HepG2 (cell line): Measurements from ENCODE around the gene PDRG1. TPM values are rescaled to one million over a fixed set of nuclear protein-coding genes. Genes with fewer than 3 reads are reported as not detected.

Source experiments
- FLYWCH1 ChIP-seq: sonication (generic); formaldehyde crosslinking; IDR thresholded peaks from 2 replicates; pipeline ENCODE4 v1.8.1; 2023; ENCODE audit warnings: mild to moderate bottlenecking, missing genetic modification reagents
- FOXA3 ChIP-seq: IDR thresholded peaks from 2 replicates; pipeline ENCODE4 v1.6.1; 2016; ENCODE audit warnings: missing genetic modification reagents, missing compliant biosample characterization
- FUBP1 ChIP-seq: sonication (generic); formaldehyde crosslinking; IDR thresholded peaks from 2 replicates; pipeline ENCODE4 v1.5.1; 2020; ENCODE audit warnings: missing genetic modification reagents, mild to moderate bottlenecking, borderline replicate concordance
- IRF9 ChIP-seq: sonication (generic); formaldehyde crosslinking; IDR thresholded peaks from 2 replicates; pipeline ENCODE4 v1.8.0; 2022; ENCODE audit warnings: missing genetic modification reagents, mild to moderate bottlenecking, borderline replicate concordance
- KAT8 ChIP-seq: IDR thresholded peaks from 2 replicates; pipeline ENCODE4 v1.6.1; 2016; ENCODE audit warnings: missing genetic modification reagents, missing compliant biosample characterization
- NRL ChIP-seq: sonication (generic); formaldehyde crosslinking; IDR thresholded peaks from 2 replicates; pipeline ENCODE4 v1.5.0; 2020; ENCODE audit warnings: missing genetic modification reagents, mild to moderate bottlenecking, moderate library complexity, borderline replicate concordance
- RFX3 ChIP-seq: IDR thresholded peaks from 2 replicates; pipeline ENCODE4 v1.6.1; 2016; ENCODE audit warnings: missing biosample characterization, missing genetic modification reagents
- SALL2 ChIP-seq: sonication (generic); formaldehyde crosslinking; IDR thresholded peaks from 2 replicates; pipeline ENCODE4 v1.8.1; 2023; ENCODE audit warnings: mild to moderate bottlenecking, missing genetic modification reagents, inconsistent platforms
- SMAD9 ChIP-seq: sonication (generic); formaldehyde crosslinking; IDR thresholded peaks from 2 replicates; pipeline ENCODE4 v1.5.1; 2020; ENCODE audit warnings: mild to moderate bottlenecking, missing genetic modification reagents
- SNAPC2 ChIP-seq: sonication (generic); formaldehyde crosslinking; IDR thresholded peaks from 2 replicates; pipeline ENCODE4 v1.8.1; 2022; ENCODE audit warnings: mild to moderate bottlenecking, missing genetic modification reagents
- SYNCRIP ChIP-seq: fragments of 200-400 bp; formaldehyde crosslinking; IDR thresholded peaks from 2 replicates; pipeline ENCODE4 v1.6.1; 2018; ENCODE audit warnings: mild to moderate bottlenecking, low read depth, low read length; ENCODE audit not compliant: insufficient read depth
- ZNF124 ChIP-seq: sonication (generic); formaldehyde crosslinking; IDR thresholded peaks from 2 replicates; pipeline ENCODE4 v1.4.0; 2020; ENCODE audit warnings: missing genetic modification reagents
- ZNF20 ChIP-seq: sonication (generic); formaldehyde crosslinking; IDR thresholded peaks from 2 replicates; pipeline ENCODE4 v1.4.0; 2020; ENCODE audit warnings: mild to moderate bottlenecking, moderate library complexity, missing genetic modification reagents
- ZNF251 ChIP-seq: sonication (generic); formaldehyde crosslinking; IDR thresholded peaks from 2 replicates; pipeline ENCODE4 v1.9.0; 2021; ENCODE audit warnings: mild to moderate bottlenecking, missing genetic modification reagents
- ZNF275 ChIP-seq: sonication (generic); formaldehyde crosslinking; IDR thresholded peaks from 2 replicates; pipeline ENCODE4 v1.8.0; 2022; ENCODE audit warnings: missing genetic modification reagents, mild to moderate bottlenecking, inconsistent platforms, borderline replicate concordance
- ZNF317 ChIP-seq: sonication (generic); formaldehyde crosslinking; IDR thresholded peaks from 2 replicates; pipeline ENCODE4 v1.5.0; 2020; ENCODE audit warnings: mild to moderate bottlenecking, missing genetic modification reagents
- ZNF510 ChIP-seq: sonication (generic); formaldehyde crosslinking; IDR thresholded peaks from 2 replicates; pipeline ENCODE4 v1.4.0; 2020; ENCODE audit warnings: low read depth, mild to moderate bottlenecking, missing genetic modification reagents
- ZNF512B ChIP-seq: sonication (generic); formaldehyde crosslinking; IDR thresholded peaks from 2 replicates; pipeline ENCODE4 v1.5.1; 2020; ENCODE audit warnings: missing genetic modification reagents, mild to moderate bottlenecking, borderline replicate concordance
- ZNF768 ChIP-seq: sonication (generic); formaldehyde crosslinking; IDR thresholded peaks from 2 replicates; pipeline ENCODE4 v1.4.0; 2020; ENCODE audit warnings: missing genetic modification reagents
- ZNF788 ChIP-seq: sonication (generic); formaldehyde crosslinking; IDR thresholded peaks from 2 replicates; pipeline ENCODE4 v1.5.0; 2020; ENCODE audit warnings: mild to moderate bottlenecking, missing genetic modification reagents, borderline replicate concordance
- polyA plus RNA-seq, 8 experiments: library from polyadenylated mRNA; depleted of rRNA in 3 of 8; stranded (reverse) in 7 of 8; unstranded in 1 of 8; fragments of >200 nt; fragmentation: Illumina TruSeq in 4 of 8; extraction: Trizol in 4 of 8; gene quantifications; 2 replicates each; pipeline versions ENCODE4 v1.2.1 to v1.2.3, GENCODE V29; 2011 to 2016; ENCODE audit warnings: low read depth in 4 of 8, missing spikeins in 1 of 8, mixed read lengths in 1 of 8; ENCODE audit not compliant: insufficient read depth in 1 of 8
- total RNA-seq, 5 experiments: library from RNA; depleted of rRNA; stranded (reverse); fragments of >200 nt; fragmentation: Illumina TruSeq; extraction: Trizol; gene quantifications; 2 replicates each; pipeline ENCODE4 v1.2.3, GENCODE V29; 2016; ENCODE audit warnings: low read depth in 1 of 5

Gene PDRG1
- total and polyA plus RNA-seq, 2 of the 13 experiments (the other 11 are each of a cell fraction or from before 2014, with no cell fraction given), result 16.6 to 18.0 TPM

- peak; percentile 97 for TF ChIP-seq ZNF275
- TF ChIP-seq SYNCRIP, result no peak
- peak; percentile 95 for TF ChIP-seq ZNF124 (CRISPR knock-in tag)
- no peak for TF ChIP-seq ZNF512B (CRISPR knock-in tag)
- TF ChIP-seq FOXA3 (CRISPR knock-in tag), result peak; percentile 46; the same call in 1 of the 2 replicates
- peak; percentile 98 for TF ChIP-seq KAT8 (CRISPR knock-in tag)
- TF ChIP-seq SALL2 (CRISPR knock-in tag), result peak; percentile 98
- peak; percentile 76; the same call in 1 of the 2 replicates for TF ChIP-seq ZNF788
- no peak for TF ChIP-seq SNAPC2 (CRISPR knock-in tag)
- TF ChIP-seq FLYWCH1 (CRISPR knock-in tag), result no peak
- TF ChIP-seq ZNF768 (CRISPR knock-in tag), result peak; percentile 72
- no peak for TF ChIP-seq ZNF510 (CRISPR knock-in tag)
- 0 out of 2 replicates have a peak, but pooled peaks have one; percentile 58 for TF ChIP-seq FUBP1 (CRISPR knock-in tag)
- peak; percentile 12; the same call in 1 of the 2 replicates for TF ChIP-seq SMAD9 (CRISPR knock-in tag)
- TF ChIP-seq RFX3, result no peak
- TF ChIP-seq IRF9 (CRISPR knock-in tag), result peak; percentile 86; the same call in 1 of the 2 replicates
- TF ChIP-seq ZNF317, result peak; percentile 71
- TF ChIP-seq NRL (CRISPR knock-in tag), result peak; percentile 95
- no peak for TF ChIP-seq ZNF20 (CRISPR knock-in tag)
- no peak for TF ChIP-seq ZNF251
These were observed at the start of gene PDRG1 (continued) for GRCh38 chr20:31951530-31952453.
